OCI-M1 (cell line): ENCODE measurements around the gene BBX.
A peak's percentile ranks its signal among the peaks of the same experiment; 100 is the strongest.

ENCODE experiments used
- DNase-seq: peaks from one replicate; lab custom pipeline; 2025; lab: John Stamatoyannopoulos, UW

Gene BBX

DNA sequence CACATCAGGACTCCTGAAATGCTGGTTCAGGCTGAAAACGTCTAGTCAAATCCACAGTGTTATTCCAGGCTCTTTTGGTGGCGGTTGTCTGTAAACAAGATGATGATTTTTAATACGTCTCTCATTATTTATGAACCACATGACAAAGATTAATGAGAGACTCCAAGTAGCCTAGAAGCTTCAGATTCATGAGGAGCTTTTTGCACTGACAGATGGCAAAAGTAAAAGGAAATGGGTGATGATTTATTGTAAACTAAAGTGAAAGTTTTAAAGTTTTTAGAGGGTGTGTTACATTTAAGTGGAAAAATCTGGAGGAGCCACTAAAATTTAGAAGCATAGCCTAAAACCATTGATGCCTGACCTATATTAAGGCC is 77.0 kb downstream of the BBX start:
- DNase-seq = no peak

DNA sequence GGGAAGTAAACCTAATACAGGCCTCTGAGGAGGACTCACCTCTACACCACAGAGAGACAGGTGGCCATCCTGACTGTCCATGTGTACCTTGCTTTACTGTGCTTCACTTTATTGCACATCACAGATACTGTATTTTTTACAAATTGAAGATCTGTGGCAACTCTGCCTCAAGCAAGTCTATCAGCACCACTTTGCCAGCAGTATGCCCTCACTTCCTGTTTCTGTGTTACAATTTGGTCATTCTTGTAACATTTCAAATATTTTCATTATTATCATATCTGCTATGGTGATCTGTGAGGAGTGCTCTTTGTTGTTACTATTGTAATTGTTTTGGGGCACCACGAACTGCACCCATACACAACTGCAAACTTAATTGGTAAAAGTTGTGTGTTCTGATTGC is 78.0 kb downstream of the BBX start:
- no peak for DNase-seq

DNA sequence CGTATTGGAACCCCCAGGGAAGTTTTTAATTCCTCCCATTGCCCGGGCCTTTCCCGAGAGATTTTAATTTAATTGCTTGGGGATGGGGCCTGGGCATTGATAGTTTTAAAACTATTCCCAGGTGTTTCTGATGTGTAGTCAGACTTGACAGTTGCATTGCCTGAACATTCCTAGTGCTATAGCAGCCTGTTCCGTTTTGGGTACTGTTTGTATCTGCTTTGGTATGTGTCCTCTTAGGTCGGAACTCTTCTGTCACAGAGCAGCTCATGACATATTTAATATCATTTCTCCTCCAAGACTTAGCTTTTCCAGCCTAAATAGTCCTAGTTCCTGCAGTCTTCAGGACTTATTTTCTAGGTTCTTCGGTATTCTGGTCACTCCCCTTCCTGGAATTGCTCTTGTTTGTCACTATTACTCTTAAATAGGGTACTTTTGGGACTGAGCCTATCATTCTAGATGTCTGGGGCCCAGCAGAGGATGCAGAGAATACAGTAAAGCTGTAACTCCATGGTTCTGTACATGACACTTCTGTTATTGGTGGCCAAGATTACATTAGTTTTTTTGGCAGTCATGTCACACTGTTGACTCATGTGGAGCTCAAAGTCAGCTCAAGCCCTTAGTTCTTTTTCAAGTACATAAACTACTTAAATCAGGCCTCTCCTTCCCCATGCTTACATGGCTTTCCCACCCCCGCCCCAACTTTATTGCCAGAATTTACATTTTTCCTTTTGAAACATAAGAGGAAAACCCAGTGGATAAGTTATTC is 81.5 kb downstream of the BBX start:
- DNase-seq = peak; percentile 13

DNA sequence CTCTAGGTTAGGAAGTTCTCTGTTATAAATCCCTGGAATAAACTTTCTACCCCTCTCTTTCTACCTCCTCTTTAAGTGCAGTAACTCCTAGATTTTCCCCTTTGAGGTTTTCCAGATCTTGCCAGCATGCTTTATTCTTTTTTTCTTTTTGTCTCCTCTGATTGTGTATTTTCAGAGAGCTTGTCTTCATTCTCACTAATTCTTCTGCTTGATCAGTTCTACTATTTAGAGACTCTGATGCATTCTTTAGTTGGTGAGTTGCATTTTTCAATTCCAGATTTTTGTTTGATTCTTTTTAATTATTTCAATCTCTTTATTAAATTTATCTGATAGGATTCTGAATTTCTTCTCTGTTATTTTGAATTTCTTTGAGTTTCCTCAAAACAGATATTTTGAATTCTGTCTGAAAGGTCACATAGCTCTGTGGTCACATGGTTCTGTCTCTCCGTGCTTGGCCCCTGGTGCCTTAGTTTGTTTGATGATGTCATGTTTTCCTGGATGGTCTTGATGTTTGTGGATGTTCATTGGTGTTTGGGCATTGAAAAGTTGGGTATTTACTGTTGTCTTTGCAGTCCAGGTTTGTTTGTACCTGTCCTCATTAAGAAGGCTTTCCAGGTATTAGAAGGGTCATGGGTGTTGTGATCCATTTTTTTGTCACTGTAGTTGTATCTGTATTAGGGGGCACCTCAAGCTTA is 89.2 kb downstream of the BBX start:
- DNase-seq = no peak

DNA sequence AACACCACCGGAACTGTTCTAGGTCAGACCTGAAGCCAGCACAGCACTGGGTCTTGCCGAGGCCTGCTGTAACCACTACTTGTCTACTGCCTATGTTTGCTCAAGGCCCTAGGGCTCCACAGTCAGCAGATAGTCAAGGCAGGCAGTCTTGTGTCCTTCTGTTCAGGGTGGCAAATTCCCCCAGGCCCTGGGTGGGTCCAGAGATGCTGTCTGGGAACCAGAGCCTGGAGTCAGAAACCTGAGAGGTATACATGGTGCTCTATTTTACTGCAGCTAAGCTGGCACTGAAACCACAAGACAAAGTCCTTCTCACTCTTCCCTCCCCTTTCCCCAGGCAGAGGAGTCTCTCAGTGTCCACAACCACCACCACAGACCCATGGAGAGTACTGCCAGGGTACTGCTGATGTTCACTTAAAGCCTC is 89.9 kb downstream of the BBX start:
- no peak for DNase-seq

DNA sequence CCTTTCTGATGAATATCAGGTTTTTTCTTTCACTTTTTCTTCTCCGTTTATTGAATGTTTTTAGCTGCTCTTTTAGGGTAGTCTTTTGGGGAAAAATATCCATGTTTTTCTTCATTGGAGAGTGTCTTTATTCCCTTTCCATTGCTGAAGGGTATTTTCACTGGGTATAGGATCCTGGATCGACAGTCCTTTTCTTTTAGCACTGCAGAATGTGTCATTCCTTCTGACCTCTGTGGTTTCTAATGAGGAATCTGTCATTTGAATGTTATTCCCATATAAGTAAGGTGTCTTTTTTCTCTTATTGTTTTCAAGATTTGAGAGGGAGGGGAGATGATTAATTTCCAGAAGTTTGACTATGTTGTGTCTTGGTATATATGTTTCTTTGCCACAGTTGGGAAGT is 96.8 kb downstream of the BBX start:
- DNase-seq = peak; percentile 48

DNA sequence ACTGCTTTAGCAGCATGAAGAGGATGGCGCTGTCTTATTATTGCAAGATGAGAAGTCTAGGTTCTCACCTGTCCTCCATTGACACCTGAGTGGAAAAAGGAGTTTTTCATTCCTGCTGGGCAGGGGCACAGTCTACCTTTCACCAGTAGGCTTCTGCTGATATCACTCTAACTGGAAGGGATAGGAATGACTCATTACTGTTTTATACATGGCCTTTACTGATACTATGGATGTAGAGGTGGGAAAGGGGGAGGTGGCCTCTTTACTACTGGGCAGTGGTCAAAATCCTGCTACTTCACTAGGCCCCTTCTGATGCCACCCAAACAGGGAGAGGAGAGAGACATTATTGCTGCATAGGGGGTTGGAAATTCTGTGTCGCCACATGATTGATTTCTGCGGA is 97.8 kb downstream of the BBX start:
- DNase-seq = peak; percentile 15

DNA sequence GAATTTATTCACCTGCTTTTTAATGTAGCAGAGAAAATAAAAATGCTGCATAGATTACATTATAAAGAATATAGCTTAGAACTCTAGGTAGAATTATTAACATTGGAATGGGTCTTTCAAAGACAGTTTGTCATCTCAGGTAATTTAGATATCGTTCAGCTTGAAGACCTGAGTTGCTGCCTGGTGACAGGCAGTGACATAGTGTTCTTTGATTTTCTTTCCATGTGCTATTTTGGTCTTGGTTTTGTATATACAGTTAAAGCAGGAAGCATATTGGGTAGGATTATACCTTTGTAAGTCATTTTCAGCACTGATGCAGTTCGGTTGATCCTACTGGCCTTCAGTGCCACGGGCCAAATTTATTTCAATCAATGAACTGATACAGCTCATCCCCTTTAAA is 98.7 kb downstream of the BBX start:
- DNase-seq = no peak

DNA sequence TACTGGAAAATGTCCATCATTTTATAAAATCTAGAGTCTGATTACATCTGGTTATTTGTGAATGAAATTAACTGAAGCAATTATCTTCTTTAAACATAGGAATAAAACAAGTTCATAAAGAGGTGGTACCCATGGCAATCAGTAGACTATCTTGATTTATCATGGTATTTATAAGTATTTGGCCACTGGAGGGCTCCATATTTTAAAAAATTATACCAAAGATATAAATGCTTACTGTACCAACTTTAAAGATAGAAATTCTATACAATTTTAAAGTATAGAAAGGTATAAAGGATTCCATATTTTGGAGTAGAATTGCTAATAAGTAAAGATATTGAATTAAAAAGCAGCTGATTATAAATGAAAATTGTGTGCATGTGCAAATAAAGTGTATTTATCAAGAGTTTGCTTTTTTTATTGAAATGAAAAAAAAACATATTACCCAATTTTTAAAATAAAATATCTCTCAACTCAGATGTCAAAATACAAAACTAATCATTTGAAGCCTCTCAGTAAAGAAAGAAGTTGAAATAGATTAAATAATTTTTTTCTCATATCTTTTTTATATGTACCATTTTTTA is 105.3 kb downstream of the BBX start:
- peak; percentile 29 for DNase-seq

DNA sequence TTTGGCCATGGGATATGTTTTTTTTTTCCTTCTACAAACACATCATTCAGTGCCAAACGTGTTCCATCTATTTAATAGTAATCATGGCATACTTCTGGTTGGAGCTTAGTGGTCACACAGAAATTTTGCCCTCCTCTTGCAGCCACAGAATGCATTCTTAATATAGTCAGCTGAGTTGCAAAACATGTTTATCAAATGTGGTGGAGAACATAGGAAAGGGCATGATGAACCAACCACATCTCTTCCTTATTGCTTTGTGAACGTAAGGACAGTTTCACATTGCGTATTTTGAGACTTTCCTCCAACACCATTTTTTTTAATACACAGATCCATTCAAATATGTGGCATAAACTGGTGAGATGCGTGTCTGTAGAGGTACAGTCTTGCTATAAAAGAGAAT is 106.8 kb downstream of the BBX start:
- no peak for DNase-seq

DNA sequence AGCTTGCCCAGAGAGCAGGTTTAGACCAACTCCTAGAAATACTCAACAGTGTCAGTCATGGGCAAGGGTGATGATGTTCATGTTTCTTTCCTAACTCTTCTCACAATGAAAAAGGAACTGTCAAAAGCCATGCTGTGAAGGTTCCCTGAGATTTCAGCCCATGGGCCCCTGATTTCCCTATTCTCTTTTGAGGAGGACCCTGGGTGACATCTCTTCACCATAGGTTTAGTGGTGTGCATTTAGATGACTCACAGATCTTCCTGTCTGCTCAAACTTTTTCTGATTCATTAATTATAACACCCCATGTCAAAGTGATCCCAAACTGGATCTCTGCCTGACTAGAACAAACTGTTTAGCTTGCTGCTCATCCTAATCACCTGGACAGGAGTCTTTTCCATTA is 108.0 kb downstream of the BBX start:
- DNase-seq = no peak

DNA sequence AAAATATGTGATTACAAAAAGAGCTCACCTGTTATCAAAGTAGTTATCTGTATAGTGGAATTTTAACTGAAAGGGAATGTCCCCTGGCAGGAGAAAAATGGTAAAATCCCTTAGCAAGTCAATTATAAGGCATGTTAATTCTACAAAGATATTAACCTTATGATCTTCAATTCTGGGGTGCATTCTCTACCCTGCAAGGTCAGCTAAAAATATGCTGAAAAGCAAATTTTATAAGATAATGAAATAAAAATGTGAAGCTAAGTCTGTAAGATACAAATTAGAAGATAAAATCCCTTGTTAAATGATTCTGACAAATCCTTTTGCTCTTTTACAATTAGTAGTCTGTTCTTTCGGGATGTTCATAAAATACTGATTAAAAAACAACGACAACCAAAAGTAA is 109.8 kb downstream of the BBX start:
- no peak for DNase-seq

DNA sequence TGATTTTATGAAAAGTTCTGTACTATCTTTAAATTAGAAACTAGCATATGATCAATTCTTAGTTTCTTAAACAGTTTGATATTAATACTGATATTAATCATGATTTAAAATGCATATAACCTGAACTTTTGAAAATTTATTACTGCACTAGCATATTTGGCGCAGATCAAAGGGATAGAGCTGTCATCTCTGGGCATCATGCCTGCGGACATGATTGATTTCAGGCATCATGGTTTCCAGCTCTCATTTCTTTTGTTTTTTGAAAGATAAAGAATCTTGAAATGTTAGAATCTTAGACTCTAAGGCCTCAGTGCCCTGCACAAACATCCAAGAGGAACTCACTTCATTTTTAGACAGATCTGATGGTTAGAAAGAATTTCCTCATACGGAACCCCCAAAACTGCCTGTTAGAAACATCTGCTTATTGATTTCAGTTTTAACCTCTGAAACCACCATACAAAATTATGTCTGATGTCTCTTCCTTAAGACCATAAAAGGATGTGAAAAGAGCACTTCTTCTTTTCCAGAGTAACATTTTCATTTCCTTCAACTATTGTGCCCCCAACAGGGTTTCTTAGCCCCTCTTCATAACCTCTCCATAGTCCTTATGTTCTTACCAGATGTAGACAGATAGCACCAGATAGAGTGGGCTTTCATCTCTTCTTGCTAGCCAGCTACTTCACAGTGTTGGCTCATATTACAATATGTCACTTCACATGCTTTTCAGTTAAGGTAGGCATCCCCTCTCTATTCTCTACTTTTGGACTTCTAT is 110.8 kb downstream of the BBX start:
- DNase-seq = peak; percentile 10

DNA sequence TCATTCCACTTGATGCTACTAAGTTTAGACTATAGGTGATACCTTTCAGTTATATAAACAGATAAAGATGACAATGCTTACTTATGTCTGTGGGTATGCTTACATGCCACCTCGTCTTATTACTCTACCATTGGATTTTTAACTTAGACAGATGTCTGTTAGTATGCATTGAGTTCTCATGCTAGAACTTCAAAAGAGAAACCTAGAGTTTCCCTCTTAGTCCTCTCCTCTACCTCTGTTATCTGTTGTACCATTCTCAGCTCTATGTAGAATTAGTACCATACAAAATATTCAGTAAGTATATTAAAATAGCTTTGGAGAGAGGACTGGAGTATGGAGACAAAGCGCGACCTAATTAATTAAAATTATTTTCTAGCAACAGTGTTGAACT is 111.3 kb downstream of the BBX start:
- DNase-seq = no peak

DNA sequence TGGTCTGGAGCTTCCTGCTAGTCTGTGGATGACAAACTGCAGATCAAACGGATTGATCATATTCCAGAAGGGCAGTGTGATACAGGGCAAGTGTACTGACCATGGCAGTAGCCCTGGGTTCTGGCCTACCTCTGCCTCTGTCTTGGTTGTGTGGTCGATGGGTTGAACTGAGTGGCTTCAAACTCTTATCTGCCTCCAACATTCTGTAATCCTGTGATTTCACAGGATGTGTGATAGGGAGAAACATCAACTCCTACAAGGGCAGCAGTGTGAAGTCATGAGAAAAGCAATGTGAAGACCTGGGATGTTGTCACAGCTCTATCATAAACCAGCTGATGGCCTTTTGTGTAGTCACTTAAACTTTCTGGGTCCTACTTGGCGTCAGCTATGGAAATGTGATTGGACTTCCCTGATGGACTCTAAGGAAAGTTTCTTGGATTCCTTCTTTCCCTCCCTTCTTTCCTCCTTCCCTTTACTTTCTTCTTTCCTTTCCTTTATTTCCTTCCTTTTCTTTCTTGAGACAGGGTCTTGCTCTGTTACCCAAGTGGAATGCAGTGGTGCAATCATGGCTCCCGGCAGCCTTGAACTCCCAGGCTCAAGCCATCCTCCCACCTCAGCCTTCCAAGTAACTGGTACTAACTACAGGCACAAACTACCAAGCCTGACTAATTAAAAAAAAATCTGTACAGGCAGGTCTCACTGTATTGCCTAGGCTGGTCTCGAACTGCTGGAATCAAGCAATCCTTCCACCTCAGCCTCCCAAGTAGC is 114.8 kb downstream of the BBX start:
- no peak for DNase-seq

DNA sequence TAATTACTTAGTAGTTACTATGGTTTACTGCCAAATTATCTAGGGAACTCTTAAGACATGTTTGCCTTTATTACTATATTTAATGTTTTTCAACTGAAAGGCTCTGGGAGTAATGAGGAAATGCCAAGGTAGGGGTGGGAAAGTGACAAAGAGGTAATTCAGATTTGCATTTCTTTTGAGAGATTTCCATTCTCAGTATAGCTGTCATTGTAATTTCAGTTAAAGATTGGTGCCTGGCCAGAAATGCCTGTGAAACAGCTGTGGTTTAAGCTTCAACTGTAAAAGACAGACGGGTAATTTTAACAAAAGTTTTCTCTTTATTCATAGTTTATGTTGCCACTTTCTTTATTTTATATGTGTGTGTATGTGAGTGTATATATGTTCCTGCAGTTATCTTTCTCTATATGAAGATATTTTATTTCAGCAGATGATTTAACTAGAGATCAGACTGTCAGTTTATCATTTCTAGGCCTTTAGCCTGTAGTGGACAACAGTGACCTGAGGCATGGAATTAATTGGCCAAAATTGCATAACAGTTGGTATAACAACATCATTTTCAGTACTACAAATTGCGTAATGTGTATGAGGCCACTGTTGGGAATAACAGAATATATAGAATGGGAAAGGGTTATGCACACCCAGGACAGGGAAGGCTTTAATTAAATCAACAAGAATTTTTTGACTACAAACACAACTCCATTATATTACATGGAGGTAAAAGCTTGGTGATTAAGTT is 119.0 kb downstream of the BBX start:
- peak; percentile 11 for DNase-seq

DNA sequence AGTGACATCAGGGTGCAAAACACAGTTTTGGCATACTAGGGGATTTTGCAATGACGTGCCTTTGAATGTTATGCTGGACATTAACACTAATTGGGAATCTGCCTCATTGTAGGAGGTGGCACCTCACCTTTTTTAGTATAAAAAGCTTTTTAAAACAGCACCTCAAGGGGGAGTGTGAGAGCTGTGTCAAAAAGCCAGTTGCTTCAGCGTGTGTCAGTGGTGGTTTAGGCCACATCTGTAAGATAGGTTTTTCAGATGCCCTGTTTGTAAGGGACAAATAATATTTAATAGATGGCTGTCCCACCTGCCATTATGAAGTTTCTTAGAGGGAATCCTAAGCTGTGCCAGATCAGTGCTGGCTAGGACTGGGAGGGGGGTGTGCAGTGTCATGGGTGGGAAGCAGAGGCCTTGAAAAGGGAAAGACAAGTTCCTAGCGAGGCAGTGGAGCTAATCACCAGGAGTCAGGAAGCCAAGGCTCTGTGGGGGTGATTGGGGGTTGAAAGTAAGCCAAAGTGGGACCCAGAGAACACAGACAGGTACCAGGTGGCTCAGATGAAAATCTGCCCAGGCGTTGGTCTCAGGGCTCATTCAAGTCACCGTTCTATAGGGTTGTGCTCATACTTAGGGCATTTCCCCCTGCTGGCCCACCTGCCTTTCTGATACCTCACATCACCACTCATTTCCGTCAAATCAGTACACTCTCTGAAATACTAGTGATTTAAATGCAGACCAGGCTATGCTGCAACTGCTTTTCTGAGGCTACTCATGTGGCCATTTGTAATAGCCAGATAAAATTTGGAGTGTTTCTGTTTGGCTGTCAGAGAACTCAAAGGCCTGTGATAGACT is 120.5 kb downstream of the BBX start:
- peak; percentile 47 for DNase-seq

DNA sequence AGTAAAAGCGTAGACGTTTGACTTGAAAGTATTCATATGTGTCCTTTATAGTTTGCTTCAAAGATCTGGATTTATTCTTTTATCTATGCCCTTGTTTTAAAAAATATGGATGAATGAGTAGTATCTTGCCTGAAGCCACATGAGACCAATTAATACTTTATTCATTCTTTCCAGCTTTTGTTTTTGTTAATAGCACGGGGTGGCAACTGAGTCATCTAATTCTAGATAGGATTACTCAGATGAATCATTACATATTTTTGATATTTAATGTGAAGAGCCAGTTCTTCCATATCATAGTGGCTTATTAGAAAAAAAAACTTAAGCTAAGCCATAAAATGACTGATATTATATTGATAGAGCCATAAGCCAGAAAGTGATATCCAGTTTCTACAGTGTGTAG is 121.9 kb downstream of the BBX start:
- DNase-seq = no peak

DNA sequence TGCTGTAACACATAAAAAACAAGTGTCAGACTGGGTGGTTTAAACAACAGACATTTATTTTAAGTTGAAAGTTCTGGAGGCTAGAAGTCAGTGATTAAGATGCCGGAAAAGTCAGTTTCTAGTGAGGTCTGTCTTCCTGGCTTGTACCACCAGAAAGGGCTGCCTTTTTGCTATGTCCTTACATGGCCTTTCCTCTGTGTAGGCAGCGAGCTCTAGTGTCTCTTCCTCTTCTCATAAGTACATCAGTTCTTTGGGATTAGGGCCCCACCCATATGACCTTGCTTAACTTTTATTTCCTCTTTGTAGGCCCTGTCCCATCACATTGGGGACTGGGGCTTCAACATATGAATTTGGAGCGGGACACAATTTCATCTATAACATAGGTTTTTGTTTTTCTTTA is 128.0 kb downstream of the BBX start:
- DNase-seq = peak; percentile 73

DNA sequence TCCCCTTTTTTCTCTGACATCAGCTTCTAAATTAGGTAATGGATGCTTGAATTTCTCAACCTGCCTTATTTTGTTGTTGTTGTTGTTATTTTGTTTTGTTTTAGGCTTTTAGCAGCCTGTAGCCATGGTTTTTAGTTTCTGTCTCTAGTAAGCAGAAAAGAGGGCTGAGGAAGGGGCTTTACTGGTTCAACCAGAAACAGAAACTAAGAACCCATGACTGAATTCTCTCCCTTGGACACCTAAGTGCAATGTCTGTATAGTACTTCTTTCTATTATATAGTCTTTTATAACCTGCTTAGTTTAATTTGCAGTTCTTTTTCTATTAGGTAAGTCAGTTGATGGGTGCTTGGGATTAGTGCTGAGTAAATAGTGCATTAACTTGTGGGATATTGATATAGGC is 129.0 kb downstream of the BBX start:
- peak; percentile 15 for DNase-seq
